Stimulated activated CD8-positive, alpha-beta memory T cell treated with anti-CD3 and anti-CD28 coated beads, Interleukin-7, amount 100 ng/mL, for 1 hour (primary cell): ENCODE results near the gene COASY.

Experiments used
- DNase-seq, 2 donors: peaks; one replicate each; pipeline ENCODE4 v3.0.0-alpha.2; 2020; ENCODE audit warnings: low read depth in 2 of 2

The COASY gene

GRCh38 chr17:42613699-42614295 lies 51.8 kb downstream of the COASY start:
- DNase-seq, result no peak
